GM12873 (cell line): ENCODE measurements around the gene CXCL14.

Experiments used
- CTCF ChIP-seq: IDR thresholded peaks from 2 replicates; pipeline ENCODE4 v1.5.1; 2012; ENCODE audit warnings: low read depth, mild to moderate bottlenecking, moderate library complexity, low read length, control low read depth; ENCODE audit not compliant: insufficient read depth; ENCODE audit errors: missing control alignments

CXCL14 gene

GRCh38 chr5:135534609-135535419 lies 44.0 kb downstream of the CXCL14 start:
- no peak for TF ChIP-seq CTCF

GRCh38 chr5:135533794-135534193 lies 45.0 kb downstream of the CXCL14 start:
- TF ChIP-seq CTCF: no peak

- TF ChIP-seq CTCF: no peak
These were observed 45.5 kb downstream of the CXCL14 start for GRCh38 chr5:135533334-135533733.

GRCh38 chr5:135526924-135527323 lies 51.9 kb downstream of the CXCL14 start:
- TF ChIP-seq CTCF: no peak

- TF ChIP-seq CTCF: no peak
These were observed 56.8 kb downstream of the CXCL14 start for GRCh38 chr5:135521964-135522363.
